GM12892 (cell line): ENCODE measurements around the gene BRDT.

Experiments
- POLR2AphosphoS5 ChIP-seq: IDR thresholded peaks from 2 replicates; pipeline ENCODE4 v1.6.1; 2011; ENCODE audit warnings: low read depth, low read length, control low read depth
- TAF1 ChIP-seq: IDR thresholded peaks from 2 replicates; pipeline ENCODE4 v1.6.1; 2011; ENCODE audit warnings: low read depth, mild to moderate bottlenecking, control low read depth, low read length, borderline replicate concordance

GRCh38 chr1:91916046-91916445 is 33.2 kb upstream of the BRDT start:
- TF ChIP-seq TAF1: no peak
- no peak for TF ChIP-seq POLR2AphosphoS5
